Brain microvascular endothelial cell (primary cell): ENCODE data around the gene NEU1.
"Not testable (repeated sequence)": the region's sequence is repeated elsewhere in the genome, so short reads cannot be mapped to it uniquely, and the experiment has no call there.

Source experiments
- DNase-seq: peaks from one replicate; pipeline ENCODE4 v3.0.0-alpha.2; 2020
- H3K27ac ChIP-seq: fragments of 250-450 bp; sonication (Bioruptor Pico); 2 replicates; pipeline ENCODE4 v1.5.1; 2020; ENCODE audit warnings: mild to moderate bottlenecking, moderate library complexity
- H3K27me3 ChIP-seq: fragments of 250-450 bp; sonication (Bioruptor Pico); replicated peaks from 2 replicates; pipeline ENCODE4 v1.5.1; 2020; ENCODE audit warnings: mild to moderate bottlenecking
- H3K36me3 ChIP-seq: fragments of 250-450 bp; sonication (Bioruptor Pico); replicated peaks from 2 replicates; pipeline ENCODE4 v1.5.1; 2020; ENCODE audit warnings: mild to moderate bottlenecking
- H3K4me3 ChIP-seq: 2 replicates; pipeline ENCODE4 v1.5.1; 2011; ENCODE audit warnings: low read depth, mild to moderate bottlenecking, control low read depth, low read length, moderate library complexity
- in situ Hi-C: cut with HindIII; loops from 2 replicates; pipeline ENCODE4 v1.10.0; 2017; ENCODE audit warnings: low sequenced_read_pairs, low pct_ligation_motif_present
- TF ChIP-seq, protein P1 (sequence below): IDR thresholded peaks from 2 replicates; pipeline ENCODE4 v1.5.1; 2011; ENCODE audit warnings: low read depth, mild to moderate bottlenecking, moderate library complexity, low read length, control low read depth, inconsistent platforms; ENCODE audit errors: missing control alignments

Gene NEU1

DNA sequence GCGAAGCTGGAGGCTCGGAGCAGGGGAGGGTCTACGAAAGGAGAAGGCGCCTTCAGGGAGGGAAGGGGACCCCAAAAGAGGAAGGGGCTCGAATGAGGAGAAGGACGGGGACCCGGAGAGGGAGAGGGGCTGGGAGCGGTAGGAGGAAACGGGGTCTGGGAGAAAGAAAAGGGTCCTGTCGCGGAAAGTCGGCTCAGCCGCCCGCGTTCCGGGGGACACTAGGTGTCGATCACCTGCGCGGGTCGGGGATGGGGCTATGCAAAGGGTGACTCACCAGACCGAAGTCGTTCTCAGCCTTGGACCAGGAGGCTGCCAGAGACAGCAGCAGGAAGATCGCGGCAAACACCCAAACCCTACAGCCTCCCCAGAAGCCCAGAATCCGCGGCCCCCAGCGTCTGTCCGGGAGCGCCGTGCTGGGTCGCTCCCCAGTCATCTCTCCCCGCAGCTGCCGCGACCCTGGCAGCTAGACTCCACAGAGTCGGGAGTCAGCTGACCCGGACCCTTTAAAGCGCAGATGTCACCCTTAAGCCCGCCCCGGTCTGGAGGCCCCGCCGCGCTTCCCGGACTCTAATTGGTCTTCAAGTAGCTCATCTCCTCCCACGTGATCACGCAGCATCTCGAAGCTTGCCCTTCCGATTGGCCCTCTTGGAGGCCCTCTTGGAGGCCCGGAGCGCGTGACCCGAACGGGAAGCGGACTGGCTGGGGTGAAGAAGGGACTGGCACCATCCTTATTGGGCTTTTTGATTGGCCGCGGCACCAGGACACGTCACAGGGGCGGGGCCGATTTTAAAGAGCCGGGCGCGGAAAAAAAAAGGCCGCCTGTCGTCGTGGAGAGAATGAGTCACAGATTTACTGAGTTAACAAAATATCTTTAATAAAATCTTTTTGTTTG lies at the start of gene NEU1:
TSS of gene NEU1 (minus strand) at position 478 of the 892 bp plus-strand sequence. CDS start at position 433, 45 bp downstream.
- TF ChIP-seq, protein P1, sequence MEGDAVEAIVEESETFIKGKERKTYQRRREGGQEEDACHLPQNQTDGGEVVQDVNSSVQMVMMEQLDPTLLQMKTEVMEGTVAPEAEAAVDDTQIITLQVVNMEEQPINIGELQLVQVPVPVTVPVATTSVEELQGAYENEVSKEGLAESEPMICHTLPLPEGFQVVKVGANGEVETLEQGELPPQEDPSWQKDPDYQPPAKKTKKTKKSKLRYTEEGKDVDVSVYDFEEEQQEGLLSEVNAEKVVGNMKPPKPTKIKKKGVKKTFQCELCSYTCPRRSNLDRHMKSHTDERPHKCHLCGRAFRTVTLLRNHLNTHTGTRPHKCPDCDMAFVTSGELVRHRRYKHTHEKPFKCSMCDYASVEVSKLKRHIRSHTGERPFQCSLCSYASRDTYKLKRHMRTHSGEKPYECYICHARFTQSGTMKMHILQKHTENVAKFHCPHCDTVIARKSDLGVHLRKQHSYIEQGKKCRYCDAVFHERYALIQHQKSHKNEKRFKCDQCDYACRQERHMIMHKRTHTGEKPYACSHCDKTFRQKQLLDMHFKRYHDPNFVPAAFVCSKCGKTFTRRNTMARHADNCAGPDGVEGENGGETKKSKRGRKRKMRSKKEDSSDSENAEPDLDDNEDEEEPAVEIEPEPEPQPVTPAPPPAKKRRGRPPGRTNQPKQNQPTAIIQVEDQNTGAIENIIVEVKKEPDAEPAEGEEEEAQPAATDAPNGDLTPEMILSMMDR, result no peak
- no peaks in the 10 kb centered on the region for H3K27me3 ChIP-seq
- peak; percentile 100 for DNase-seq
- H3K36me3 ChIP-seq, result peaks cover 20% of the 10 kb centered on the region
- H3K27ac ChIP-seq, result peak within 1 kb of the TSS; percentile 87
- H3K4me3 ChIP-seq, result peak within 1 kb of the TSS; percentile 94
- in situ Hi-C loops, result no loop called here

DNA sequence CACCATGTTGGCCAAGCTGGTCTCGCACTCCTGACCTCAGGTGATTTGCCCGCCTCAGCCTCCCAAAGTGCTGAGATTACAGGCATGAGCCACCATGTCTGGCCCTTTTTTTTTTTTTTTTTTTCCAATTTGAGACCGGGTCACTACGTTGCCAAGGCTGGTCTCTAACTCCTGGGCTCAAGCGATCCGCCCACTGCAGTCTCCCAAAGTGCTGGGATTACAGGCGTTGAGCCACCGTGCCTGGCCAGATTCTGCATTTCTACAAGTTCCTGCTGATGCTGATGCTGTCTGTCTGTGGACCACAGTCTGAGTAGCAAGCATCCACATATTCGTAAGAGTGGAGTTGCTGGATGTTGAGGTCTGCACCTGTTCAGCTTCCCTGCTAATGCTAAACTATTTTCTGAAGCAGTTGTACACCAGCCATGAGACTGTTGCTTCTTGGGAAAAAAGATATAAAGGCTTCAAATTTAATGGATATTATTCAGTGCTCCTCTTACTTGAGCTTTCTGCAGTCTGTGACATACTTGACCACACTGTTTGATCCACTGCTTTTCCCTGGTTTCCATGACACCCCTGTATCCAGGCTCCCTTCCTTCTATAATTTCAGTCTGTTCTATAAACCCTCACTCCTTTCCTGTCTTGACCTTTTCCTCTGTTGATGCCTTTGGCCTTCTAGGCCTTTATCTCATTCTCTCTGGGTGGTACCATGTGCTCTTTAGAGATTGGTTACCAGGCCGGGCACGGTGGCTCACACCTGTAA lies 49.4 kb upstream of the NEU1 start:
- Histone ChIP-seq H3K36me3 (no peaks in the 10 kb centered on the region), H3K27ac (peak overlapping the region; percentile 97), H3K27me3 (no peaks in the 10 kb centered on the region), H3K4me3 (no peak overlapping the region)
- no peak for DNase-seq
- in situ Hi-C loops, result no loop called here
- TF ChIP-seq, protein P1, result no peak

DNA sequence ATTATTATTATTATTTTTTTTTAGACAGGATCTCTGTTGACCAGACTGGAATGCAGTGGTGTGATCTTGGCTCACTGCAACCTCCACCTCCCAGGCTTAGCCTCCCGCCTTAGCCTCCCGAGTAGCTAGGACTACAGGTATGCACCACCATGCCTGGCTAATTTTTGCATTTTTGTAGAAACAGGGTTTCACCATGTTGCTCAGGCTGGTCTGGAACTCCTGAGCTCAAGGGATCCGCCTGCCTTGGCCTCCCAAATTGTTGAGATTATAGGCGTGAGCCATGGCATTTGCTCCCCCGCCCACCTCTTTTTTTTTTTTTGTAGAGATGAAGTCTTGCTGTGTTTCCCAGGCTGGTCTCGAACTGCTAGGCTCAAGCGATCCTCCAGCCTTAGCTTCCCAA lies 46.7 kb upstream of the NEU1 start:
- in situ Hi-C loops, H3K27me3 ChIP-seq, H3K36me3 ChIP-seq, DNase-seq, H3K4me3 ChIP-seq: not testable (repeated sequence)
- peak overlapping the region; percentile 97 for H3K27ac ChIP-seq

DNA sequence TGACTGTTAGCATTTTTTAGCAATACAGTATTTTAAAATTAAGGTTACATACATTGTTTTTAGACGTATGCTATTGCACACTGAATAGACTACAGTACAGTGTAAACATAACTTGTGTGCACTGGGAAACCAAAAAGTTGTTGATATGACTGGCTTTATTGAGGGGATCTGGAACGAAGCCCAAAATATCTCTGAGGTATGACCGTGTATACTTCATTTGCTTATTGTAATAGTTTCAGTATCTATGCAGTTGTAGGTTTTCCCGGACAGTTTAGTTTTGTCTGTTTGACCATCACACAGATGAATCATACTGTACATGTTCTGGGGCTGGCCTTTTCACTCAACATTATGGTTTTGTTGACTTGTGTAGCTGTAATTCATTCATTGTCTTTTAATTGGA lies 46.2 kb upstream of the NEU1 start:
- TF ChIP-seq, protein P1, result no peak
- Histone ChIP-seq H3K27me3 (no peaks in the 10 kb centered on the region), H3K27ac (peak overlapping the region; percentile 97), H3K36me3 (no peaks in the 10 kb centered on the region), H3K4me3 (no peak overlapping the region)
- in situ Hi-C loops, result no loop called here
- DNase-seq, result peak; percentile 76

DNA sequence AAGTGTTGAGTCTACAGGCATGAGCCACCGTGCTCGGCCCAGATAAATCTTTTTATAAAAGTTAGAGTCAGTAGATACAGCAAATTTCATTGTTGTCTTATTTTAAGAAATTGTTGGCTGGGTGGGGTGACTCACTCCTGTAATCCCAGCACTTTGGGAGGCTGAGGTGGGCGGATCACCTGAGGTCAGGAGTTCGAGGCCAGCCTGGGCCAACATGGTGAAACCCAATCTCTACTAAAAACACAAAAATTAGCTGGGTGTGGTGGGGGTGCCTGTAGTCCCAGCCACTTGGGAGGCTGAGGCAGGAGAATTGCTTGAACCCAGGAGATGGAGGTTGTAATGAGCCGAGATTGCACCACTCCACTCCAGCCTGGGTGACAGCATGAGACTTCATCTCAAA lies 45.6 kb upstream of the NEU1 start:
- in situ Hi-C loops, H3K36me3 ChIP-seq, H3K27me3 ChIP-seq, H3K4me3 ChIP-seq, DNase-seq: not testable (repeated sequence)
- H3K27ac ChIP-seq, result peak overlapping the region; percentile 97

DNA sequence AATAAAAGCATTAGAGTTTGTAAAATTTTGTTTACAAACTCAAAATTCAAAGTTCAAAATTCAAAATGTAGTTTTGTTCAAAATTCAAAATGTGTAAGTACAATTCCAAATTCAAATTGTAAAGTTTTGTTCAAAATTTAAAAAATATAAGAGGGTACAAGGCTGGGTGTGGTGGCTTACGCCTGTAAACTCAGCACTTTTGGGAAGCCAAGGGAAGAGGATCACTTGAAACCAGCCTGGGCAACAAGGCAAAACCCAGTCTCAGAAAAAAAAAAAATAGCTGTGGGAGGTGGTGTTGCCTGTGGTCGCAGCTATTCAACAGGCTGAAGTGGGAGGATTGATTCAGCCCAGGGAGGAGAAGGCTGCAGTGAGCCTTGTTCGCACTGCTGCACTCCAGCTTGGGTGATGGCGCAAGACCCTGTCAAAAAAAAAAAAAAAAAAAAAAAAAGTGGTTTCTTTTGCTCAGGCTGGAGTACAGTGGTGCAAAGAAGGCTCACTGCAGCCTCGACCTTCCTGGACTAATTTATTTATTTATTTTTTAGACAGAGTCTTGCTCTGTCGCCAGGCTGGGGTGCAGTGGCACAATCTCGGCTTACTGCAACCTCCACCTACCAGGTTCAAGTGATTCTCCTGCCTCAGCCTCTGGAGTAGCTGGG lies 44.7 kb upstream of the NEU1 start:
- in situ Hi-C loops, result no loop called here
- Histone ChIP-seq H3K27me3 (no peaks in the 10 kb centered on the region), H3K4me3 (no peak overlapping the region), H3K27ac (no peak overlapping the region), H3K36me3 (no peaks in the 10 kb centered on the region)
- peak; percentile 36 for DNase-seq
- TF ChIP-seq, protein P1, result no peak

DNA sequence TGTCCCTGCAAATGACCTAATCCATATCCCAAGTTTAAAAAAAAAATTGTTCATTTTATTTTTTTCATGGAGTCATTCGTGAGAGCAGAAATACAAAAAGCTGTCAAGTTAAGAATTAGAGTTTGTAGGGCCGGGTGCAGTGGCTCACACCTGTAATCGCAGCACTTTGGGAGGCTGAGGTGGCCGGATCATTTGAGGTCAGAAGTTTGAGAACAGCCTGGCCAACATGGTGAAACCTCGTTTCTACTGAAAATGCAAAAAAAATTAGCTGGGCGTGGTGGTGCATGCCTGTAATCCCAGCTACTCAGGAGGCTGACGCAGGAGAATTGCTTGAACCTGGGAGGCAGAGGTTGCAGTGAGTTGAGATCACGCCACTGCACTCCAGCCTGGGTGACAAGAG lies 44.1 kb upstream of the NEU1 start:
- in situ Hi-C loops, H3K27me3 ChIP-seq, H3K4me3 ChIP-seq, H3K36me3 ChIP-seq, DNase-seq, H3K27ac ChIP-seq: not testable (repeated sequence)
